Fibroblast of pulmonary artery (primary cell): ENCODE data around the gene DDIAS.
"Not testable (repeated sequence)": the region's sequence is repeated elsewhere in the genome, so short reads cannot be mapped to it uniquely, and the experiment has no call there.

Experiments used
- DNase-seq: peaks from one replicate; pipeline ENCODE4 v3.0.0-alpha.2; 2010; ENCODE audit warnings: low read depth
- H3K4me3 ChIP-seq: replicated peaks from 2 replicates; pipeline ENCODE4 v1.5.1; 2011; ENCODE audit warnings: low read depth, mild to moderate bottlenecking, control low read depth, low read length, moderate library complexity
- TF ChIP-seq, protein P1 (sequence below): IDR thresholded peaks from 2 replicates; pipeline ENCODE4 v1.5.1; 2011; ENCODE audit warnings: mild to moderate bottlenecking, control low read depth, low read length, inconsistent platforms; ENCODE audit errors: missing control alignments

The DDIAS gene

DNA sequence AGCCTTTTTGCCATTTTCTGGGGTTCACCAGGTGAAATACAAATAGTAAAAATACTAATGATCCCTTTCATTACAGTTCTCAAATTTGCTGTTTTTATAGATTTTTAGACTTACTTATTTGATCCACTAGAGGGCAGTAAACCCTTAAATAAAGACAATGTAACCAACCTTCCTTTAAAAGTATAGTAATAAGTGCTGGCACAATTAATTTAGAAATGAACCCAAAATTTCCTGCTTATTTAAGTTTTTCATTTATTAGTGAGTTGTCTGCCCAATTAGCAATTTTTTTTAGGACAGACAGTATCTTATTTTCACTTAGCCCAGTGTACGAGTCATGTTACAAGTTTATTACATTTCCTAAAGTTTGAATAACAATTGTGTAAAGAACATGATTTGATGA, 4.7 kb downstream of the DDIAS start:
- DNase-seq = peak; percentile 54

DNA sequence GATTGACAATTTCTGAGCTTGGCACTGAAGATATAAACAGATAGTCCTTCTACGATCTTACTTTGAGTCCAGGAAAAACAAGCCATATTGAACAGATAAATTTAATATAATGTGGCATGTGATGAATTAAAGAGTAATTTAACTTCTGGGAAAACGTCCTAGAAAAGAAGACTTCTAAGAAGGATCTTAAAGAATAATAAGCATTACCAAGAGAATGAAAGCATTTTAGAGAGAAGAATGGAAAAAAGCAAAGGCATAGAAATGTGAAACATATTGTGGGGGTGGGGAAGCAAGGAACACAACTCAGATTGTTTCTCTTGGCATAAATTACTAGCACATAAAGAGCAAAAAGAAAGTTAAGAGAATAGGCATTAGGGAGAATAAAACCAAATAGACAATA, 5.4 kb downstream of the DDIAS start:
- no peak overlapping the region for H3K4me3 ChIP-seq
- TF ChIP-seq, protein P1, sequence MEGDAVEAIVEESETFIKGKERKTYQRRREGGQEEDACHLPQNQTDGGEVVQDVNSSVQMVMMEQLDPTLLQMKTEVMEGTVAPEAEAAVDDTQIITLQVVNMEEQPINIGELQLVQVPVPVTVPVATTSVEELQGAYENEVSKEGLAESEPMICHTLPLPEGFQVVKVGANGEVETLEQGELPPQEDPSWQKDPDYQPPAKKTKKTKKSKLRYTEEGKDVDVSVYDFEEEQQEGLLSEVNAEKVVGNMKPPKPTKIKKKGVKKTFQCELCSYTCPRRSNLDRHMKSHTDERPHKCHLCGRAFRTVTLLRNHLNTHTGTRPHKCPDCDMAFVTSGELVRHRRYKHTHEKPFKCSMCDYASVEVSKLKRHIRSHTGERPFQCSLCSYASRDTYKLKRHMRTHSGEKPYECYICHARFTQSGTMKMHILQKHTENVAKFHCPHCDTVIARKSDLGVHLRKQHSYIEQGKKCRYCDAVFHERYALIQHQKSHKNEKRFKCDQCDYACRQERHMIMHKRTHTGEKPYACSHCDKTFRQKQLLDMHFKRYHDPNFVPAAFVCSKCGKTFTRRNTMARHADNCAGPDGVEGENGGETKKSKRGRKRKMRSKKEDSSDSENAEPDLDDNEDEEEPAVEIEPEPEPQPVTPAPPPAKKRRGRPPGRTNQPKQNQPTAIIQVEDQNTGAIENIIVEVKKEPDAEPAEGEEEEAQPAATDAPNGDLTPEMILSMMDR = no peak
- DNase-seq = no peak

More for the DNA sequence above, 4.7 kb downstream of the DDIAS start:
- TF ChIP-seq, protein P1 = peak; percentile 39
- no peak overlapping the region for H3K4me3 ChIP-seq

DNA sequence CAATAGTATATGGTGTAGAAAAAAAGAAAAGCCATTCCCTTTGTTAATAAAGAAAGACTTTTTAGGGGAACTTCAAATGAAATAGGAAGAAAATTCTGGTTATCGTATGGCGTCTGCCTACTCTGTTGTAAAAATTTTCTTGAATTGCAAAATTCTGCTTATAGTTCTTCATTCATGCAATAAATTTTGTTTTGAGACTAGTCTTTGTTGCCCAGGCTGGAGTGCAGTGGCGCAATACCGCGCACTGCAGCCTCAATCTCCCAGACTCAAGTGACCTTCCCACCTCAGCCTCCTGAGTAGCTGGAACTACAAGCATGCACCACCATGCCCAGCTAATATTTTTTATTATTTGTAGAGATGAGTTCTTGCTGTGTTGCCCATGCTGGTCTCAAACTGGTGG, 5.8 kb downstream of the DDIAS start:
- H3K4me3 ChIP-seq = no peak overlapping the region
- TF ChIP-seq, protein P1 = no peak
- DNase-seq = no peak

DNA sequence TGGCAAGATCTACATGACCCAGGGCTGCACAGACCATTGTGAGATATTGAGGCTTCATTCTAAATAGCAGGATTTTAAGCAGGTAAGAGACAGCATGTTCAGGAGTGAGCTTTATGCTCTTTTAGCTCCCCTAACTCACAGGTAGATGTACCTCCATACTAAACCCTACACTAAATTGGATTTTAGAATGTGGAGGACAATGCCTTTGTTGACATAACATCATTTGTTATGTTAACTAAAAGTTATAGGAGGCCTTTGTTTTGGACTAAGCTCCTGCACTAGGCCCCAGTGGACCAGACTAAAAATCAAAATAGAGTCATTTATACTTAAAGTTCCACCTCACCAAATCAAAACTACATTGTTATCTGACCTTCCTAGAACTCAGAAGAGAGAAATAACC, 6.8 kb downstream of the DDIAS start:
- no peak for DNase-seq
- no peak overlapping the region for H3K4me3 ChIP-seq
- TF ChIP-seq, protein P1 = no peak

DNA sequence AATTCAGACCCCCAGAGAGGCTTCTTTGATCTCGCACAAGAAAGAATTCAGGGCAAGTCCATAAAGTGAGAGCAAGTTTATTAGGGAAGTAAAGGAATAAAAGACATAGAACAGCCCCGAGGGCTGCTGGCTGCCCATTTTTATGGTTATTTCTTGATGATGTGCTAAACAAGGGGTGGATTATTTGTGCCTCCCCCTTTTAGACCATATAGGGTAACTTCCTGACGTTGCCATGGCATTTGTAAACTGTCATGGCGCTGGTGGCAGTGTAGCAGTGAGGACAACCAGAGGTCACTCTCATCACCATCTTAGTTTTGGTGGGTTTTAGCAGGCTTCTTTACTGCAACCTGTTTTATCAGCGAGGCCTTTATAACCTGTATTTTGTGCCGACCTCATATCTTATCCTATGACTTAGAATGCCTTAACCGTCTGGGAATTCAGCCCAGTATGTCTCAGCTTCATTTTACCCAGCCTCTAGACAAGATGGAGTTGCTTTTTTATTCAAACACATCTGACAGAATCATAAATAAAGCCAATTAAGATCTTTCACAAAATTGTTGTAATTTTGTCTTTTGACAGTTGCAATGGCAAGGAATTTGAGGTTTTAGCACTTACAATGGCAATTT, 7.6 kb downstream of the DDIAS start:
- no peak for DNase-seq
- H3K4me3 ChIP-seq = no peak overlapping the region
- TF ChIP-seq, protein P1 = no peak

DNA sequence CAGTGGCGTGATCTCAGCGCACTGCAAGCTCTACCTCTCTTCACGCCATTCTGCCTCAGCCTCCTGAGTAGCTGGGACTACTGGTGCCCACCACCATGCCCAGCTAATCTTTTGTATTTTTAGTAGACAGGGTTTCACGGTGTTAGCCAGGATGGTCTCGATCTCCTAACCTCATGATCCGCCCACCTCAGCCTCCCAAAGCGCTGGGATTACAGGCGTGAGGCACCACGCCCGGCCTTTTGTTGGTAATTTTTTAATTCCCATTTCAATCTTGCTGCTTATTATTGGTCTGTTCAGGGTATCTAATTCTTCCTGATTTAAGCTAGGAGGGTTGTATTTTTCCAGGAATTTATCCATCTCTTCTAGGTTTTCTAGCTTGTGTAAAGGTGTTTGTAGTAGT, 18.2 kb downstream of the DDIAS start:
- not testable (repeated sequence) for DNase-seq, H3K4me3 ChIP-seq

DNA sequence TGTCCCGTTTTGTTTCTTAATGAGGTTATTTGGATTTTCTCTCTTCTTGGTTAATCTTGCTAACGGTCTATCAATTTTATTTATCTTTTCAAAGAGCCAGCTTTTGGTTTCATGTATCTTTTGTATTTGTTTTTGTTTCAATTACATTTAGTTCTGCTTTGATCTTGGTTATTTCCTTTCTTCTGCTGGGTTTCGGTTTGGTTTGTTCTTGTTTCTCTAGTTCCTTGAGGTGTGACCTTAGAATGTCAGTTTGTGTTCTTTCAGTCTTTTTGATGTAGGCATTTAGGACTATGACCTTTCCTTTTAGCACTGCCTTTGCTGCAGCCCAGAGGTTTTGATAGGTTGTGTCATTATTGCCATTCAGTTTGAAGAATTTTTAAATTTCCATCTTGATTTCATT, 18.7 kb downstream of the DDIAS start:
- not testable (repeated sequence) for H3K4me3 ChIP-seq, DNase-seq

DNA sequence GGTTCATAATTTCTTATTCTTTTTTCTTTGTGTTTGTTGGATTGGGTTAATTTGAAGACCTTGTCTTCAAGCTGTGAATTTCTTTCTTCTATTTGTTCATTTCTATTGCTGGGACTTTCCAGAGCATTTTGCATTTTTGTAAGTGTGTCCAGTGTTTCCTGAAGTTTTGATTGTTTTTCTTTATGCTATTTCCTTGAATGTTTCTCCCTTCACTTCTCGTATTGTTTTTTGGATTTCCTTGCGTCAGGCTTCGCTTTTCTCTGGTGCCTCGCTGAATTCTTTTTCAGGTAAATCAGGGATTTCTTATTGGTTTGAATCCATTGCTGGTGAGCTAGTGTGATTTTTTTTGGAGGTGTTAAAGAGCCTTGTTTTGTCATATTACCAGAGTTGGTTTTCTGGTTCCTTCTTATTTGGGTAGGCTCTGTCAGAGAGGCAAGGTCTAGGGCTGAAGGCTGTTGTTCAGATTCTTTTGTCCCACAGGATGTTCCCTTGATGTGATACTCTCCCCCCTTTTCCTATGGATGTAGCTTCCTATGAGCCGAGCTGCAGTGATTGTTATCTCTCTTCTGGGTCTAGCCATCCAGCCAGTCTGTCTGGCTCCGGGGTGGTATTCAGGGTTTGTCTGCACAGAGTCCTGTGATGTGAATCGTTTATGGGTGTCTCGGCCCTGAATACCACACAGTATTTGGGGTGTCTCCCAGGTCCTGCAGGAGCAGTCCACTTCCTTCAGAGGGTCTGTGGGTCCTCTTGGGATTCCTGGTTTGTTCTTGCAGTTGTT, 21.0 kb downstream of the DDIAS start:
- not testable (repeated sequence) for DNase-seq, H3K4me3 ChIP-seq
